GM20000 (cell line): Measurements from ENCODE around the gene PRKAR1A.

Experiments used
- DNase-seq: peaks from one replicate; pipeline ENCODE4 v3.0.0; 2012; ENCODE audit warnings: low spot score
- CTCF ChIP-seq: IDR thresholded peaks from 2 replicates; pipeline ENCODE4 v1.5.1; 2012; ENCODE audit warnings: mild to moderate bottlenecking, control low read depth; ENCODE audit errors: extremely low read depth, missing control alignments

Gene PRKAR1A

GRCh38 chr17:68522266-68522665, 10.0 kb downstream of the PRKAR1A start:
- TF ChIP-seq CTCF: no peak
- no peak for DNase-seq

GRCh38 chr17:68526548-68526947, 14.3 kb downstream of the PRKAR1A start:
- no peak for TF ChIP-seq CTCF
- DNase-seq: no peak

- no peak for TF ChIP-seq CTCF
- DNase-seq: no peak
These were observed 15.1 kb downstream of the PRKAR1A start for GRCh38 chr17:68527314-68527713.

- no peak for DNase-seq
- TF ChIP-seq CTCF: no peak
These were observed 19.0 kb downstream of the PRKAR1A start for GRCh38 chr17:68531252-68531651.

- DNase-seq: no peak
These were observed 20.6 kb downstream of the PRKAR1A start for GRCh38 chr17:68532826-68533225.

GRCh38 chr17:68533887-68534694, 21.9 kb downstream of the PRKAR1A start:
- DNase-seq: no peak
- TF ChIP-seq CTCF: no peak

More at GRCh38 chr17:68532826-68533225, 20.6 kb downstream of the PRKAR1A start:
- TF ChIP-seq CTCF: no peak

- no peak for TF ChIP-seq CTCF
- DNase-seq: no peak
These were observed 22.5 kb downstream of the PRKAR1A start for GRCh38 chr17:68534695-68535088.
